ENCODE data around the gene PRAME. TPM values are rescaled to one million over a fixed set of nuclear protein-coding genes. Genes with fewer than 3 reads are reported as not detected.

Gene PRAME
- total RNA-seq, 2 experiments from 2014 or later = not detected

Other genes starting within 250 kb of the PRAME start
- 1 to 10 TPM; 2.4 to 2.7 TPM for gene ZNF280B, start 50.5 kb downstream of the PRAME start, total RNA-seq
- not detected for gene ZNF280A, start 39.0 kb downstream of the PRAME start, total RNA-seq
- gene GGTLC2, start 85.3 kb upstream of the PRAME start, total RNA-seq = not detected

Measured in activated CD8-positive, alpha-beta memory T cell treated with anti-CD3 and anti-CD28 coated beads, Interleukin-2, amount 10 ng/mL, durations not matched to agents 7 days and 5 days (primary cell).